NCI-H146 treated with DMSO at 0.1 percent for 48 hours (cell line): Measurements from ENCODE around the gene IGFN1.
A peak's percentile ranks its signal among the peaks of the same experiment; 100 is the strongest.
"Not testable (repeated sequence)": the region's sequence is repeated elsewhere in the genome, so short reads cannot be mapped to it uniquely, and the experiment has no call there.

Experiments used
- DNase-seq: peaks from one replicate; lab custom pipeline; 2025; ENCODE audit not compliant: unreplicated experiment; lab: John Stamatoyannopoulos, UW

IGFN1 gene

GRCh38 chr1:201239646-201240045, 49.0 kb downstream of the IGFN1 start:
- not testable (repeated sequence) for DNase-seq

- DNase-seq: no peak
These were observed 49.5 kb downstream of the IGFN1 start for GRCh38 chr1:201240171-201240570.

DNA sequence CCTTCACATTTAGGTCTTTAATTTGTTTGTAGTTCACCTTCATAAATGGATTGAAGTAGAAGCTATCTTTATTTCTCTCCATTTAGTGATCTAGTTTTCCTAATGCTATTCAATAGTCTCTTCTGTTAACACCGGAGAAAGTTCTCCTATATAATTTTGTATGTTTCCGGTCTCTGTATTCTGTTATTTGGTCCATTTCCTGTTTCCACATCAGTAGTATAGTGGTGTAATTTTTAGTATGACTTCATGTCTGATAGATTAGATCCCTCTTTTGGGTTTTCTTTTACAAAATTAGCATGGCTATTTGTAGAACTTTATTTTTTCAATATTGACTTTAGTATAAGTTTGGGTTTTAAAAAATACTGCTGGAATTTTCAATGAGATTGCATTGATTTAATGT, 51.1 kb downstream of the IGFN1 start:
- no peak for DNase-seq

DNA sequence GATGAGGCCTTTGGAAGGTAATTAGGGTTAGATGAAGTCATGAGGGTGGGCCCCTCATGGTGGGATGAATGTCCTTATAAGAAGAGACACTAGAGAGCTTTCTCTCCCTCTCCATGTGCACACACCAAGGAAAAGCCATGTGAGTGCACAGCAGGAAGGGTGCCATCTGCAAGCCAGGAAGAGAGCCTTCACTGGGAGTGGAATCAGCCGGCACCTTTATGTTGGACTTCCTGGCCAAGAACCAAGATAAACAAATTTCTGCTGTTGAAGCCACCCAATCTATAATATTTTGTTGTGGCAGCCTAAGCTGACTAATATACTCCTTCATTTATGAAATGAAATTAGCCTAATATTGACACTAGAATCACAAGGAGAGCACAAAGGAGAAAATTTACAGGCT, 54.5 kb downstream of the IGFN1 start:
- DNase-seq: peak; percentile 49

DNA sequence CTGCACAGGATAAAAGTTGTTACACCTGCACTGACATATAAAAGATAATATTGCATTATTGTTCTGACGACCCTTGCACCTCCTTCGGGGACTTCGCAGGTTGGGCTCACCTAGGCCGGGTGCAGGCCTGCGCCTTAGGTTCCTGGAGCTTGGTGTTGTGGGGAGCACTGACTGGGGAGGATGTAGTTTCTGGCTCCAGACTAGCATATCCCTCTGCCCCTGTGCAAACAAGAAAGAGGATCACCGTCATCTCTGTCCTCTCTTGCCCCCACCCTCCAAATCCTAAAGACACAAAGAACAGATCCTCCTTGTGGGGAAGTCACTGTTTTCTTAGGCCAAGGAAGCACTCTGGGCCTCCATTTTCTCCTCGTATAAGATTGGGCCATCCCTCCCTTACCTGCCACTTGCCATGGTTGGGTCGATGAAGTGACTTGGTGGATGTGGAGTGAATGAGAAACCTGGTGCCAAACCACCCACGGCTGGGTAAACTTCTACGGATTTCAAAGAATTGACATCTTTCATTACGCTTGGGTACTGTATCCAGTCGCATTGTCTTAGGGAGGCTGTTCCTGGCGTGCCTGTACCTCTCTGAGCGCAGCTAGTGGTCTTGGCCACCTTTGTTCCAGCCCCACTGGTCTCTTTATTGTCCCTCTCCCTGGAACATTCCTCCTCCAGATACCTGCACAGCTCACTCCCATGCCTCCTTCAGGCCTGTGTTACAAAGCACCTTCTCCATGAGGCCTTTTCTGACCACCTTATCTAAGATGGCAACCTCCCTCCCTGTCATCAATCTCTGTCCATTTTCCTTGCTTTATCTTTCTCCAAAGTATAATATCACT, 58.3 kb downstream of the IGFN1 start:
- no peak for DNase-seq

DNA sequence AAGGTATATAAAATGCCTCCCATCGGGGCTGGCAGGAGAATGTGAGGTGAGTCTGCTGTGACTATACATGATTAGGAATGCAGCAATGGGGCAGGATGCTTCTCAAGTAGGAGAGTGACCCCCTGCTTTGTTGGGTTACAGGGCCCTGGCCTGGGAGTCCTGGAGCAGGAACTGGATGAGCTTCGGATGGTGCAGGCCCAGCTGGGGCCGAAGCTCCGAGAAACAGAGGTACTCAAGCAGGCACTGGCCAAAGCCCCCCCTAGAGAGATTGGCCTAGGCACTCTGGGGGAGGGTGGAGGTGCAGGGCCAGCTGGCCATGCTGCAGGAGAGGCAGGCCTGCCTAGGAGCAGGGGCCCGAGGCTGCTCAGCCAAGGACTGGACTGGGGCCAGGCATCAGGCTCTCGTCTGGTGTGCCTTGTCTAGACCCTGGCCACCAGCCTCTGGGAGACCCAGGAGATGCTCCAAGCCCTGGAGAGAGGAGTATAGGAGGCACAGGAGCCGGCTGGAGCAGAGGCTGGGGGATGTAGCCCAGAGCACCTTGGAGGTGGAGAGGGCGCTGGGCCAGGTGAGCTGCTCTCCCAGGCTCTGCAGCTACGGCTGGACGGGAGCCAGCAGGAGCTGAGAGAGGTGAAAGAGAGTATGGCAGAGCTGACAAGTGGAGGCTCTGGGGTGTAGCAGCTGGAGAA, 59.8 kb downstream of the IGFN1 start:
- no peak for DNase-seq

- no peak for DNase-seq
These were observed 60.8 kb downstream of the IGFN1 start for GRCh38 chr1:201251411-201251810.

DNA sequence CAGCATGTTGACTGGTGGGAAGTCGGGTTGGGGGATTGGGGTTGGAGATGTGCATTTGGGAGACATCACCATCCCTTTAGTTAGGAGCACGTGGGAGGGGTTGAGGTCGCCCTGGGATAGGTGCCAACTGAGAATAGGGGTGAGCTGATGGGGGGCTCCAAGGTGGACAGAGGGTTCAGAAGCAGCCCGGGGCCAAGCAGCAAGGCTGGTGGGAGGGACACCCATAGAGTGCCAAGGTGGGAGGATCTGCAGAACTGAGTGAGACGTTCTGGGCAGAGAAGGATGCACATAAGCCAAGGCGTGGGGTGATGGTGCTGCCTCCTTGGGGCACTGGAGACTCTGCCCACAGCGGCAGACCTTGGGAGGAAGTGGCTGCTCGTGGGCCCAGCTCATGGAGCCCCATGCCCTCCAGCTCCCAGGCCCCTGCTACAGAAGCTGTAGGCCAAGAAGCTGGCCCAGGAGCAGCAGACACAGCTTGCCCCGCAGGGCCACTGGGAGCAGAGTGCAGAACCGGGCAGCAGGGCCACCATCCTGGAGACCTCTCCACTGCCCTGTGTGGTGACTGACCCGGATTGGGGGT, 61.3 kb downstream of the IGFN1 start:
- DNase-seq: no peak

GRCh38 chr1:201252944-201253371, 62.3 kb downstream of the IGFN1 start:
- no peak for DNase-seq

DNA sequence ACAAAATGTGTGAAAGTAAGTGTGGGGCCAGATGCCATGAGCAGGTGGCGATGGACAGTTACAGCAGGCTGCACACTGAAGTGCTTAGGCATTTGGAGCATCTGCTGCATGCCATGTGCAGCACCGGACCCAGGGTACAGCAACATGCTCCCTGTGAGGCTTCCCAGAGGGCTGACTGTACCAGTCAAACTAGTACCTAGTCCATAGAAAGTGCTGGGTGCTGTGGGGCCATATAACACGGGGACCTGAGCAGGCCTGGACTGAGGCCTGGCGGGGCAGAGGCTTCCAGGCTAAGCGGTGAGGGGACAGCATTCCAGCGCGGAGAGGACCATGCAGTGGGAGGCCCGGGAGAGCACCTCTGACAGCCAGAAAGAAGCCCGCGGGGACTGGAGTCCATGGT, 62.8 kb downstream of the IGFN1 start:
- no peak for DNase-seq

DNA sequence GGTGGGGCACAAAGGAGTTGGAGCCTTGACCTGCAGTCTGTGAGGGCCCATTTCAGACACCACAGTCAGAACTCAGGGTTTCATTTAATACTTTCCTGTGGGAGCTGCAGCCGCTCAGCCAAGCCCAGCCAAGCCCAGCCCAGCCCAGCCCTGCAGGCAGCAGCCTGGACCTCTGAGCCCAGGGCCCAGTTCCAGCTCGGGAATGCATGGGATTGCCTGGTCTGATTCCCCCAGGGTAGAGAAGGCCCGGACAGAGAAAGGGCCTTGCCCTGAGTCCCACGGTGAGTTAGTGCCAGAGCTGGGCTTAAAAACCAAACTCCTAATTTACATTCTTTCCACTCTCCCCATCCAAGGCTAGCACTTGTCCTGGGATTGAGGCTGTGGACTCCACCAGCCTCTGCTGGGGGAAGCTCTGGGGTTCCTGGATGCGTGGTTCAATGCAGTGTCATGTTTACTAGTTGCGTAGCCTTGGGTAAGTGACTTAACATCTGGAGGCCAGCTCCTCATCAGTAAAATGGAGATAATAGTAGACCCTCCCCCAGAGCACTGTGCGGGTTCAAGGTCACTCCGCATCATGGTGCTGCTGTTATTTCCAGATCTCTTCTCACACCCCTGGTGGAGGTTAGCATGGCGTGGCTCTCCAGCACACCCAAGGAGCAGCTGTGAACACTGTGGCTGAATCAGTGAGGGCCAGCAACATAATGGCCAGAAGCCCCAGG, 63.4 kb downstream of the IGFN1 start:
- no peak for DNase-seq

GRCh38 chr1:201254625-201255478, 64.2 kb downstream of the IGFN1 start:
- DNase-seq: no peak

DNA sequence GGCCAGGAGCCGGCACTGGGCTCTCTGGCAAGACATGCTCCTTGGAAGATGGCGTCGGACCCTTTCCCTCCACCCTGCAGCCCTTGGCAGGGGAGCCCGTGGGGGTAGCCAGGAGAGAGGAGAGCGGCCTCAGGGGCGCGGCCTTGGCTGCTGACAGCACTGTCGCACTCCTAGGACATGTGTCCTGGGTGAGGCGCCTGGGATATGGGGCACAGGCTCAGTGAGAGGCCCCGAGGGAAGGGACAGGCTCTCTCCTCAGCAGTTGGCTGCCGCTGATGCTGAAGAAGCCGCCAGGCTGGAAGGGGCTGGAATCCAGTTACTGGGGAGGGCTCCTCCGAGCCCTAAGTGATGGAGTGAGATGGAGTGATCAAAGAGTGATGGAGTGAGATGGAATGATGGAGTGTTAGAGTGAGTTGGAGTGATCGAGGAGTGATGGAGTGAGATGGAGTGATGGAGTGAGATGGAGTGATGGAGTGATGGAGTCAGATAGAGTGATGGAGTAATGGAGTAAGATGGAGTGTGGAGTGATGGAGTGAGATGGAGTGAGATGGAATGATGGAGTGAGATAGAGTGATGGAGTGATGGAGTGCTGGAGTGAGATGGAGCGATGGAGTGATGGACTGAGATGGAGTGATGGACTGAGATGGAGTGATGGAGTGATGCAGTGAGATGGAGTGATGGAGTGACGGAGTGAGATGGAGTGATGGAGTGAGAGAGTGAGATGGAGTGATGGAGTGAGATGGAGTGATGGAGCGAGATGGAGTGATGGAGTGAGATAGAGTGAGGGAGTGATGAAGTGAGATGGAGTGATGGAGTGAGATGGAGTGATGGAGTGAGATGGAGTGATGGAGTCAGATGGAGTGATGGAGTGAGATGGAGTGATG, 65.1 kb downstream of the IGFN1 start:
- DNase-seq: no peak

DNA sequence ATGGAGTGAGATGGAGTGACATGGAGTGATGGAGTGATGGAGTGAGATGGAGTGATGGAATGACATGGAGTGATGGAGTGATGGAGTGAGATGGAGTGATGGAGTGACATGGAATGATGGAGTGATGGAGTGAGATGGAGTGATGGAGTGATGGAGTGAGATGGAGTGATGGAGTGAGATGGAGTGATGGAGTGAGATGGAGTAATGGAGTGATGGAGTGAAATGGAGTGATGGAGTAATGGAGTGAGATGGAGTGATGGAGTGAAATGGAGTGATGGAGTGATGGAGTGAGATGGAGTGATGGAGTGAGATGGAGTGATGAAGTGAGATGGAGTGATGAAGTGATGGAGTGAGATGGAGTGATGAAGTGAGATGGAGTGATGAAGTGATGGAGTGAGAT, 67.5 kb downstream of the IGFN1 start:
- not testable (repeated sequence) for DNase-seq

DNA sequence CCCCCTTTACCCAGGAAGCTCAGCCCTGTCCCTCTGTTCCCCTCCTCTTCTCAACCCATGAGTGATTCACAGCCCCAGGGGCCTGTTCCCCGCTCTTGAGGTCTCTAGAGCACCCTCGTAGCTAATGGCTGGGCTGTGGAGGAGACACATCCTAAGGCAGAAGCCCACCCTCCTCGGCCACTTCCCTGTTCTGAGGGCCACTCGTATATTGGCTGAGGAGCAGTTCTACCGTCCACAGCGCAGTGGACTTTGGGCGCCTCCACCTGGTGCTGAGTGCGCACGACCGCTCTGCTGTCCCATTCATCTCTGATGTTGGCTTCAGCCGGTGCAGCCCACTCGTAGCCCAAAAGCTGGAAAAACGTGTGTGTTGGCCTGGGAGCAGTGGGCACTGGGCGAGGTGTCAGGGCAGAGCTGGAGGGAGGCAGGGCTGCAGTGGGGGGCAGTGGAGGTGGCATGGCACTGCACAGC, 68.2 kb downstream of the IGFN1 start:
- DNase-seq: no peak

- peak; percentile 68 for DNase-seq
These were observed 69.0 kb downstream of the IGFN1 start for GRCh38 chr1:201259476-201260235.

- DNase-seq: peak; percentile 34
These were observed 69.6 kb downstream of the IGFN1 start for GRCh38 chr1:201260236-201260590.

DNA sequence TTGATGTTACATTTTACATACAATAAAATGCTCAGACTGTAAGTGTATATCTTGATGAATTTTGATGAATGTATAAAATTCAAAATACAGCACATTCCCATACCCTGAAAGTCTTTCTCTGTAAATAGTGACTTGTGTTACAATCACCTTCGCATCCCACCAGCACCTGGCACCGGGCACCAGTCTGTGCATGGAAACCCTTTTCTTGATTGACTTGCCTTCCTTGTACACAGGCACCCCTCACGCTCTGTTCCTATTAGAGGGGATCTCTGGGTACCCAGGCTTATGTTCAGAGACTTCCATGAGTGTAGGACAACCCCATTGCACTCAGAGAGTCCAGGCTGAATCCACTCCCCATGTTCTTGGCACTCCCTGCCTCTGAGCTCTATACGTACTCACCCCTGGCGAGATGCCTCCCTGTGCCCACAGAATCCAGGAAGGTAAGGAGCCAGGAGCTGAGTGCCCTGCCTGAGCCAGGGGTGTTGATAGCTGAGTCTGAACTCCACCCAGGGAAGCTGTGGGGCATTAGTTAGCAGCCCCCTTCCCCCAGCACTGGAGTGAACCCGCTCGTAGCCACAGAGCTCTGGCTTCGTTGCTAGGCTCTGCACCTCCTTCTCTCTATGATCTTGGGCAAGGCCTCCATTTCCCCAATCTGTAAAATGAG, 70.2 kb downstream of the IGFN1 start:
- no peak for DNase-seq
